Measurements from ENCODE around the gene PARK7.

Gene PARK7

DNA sequence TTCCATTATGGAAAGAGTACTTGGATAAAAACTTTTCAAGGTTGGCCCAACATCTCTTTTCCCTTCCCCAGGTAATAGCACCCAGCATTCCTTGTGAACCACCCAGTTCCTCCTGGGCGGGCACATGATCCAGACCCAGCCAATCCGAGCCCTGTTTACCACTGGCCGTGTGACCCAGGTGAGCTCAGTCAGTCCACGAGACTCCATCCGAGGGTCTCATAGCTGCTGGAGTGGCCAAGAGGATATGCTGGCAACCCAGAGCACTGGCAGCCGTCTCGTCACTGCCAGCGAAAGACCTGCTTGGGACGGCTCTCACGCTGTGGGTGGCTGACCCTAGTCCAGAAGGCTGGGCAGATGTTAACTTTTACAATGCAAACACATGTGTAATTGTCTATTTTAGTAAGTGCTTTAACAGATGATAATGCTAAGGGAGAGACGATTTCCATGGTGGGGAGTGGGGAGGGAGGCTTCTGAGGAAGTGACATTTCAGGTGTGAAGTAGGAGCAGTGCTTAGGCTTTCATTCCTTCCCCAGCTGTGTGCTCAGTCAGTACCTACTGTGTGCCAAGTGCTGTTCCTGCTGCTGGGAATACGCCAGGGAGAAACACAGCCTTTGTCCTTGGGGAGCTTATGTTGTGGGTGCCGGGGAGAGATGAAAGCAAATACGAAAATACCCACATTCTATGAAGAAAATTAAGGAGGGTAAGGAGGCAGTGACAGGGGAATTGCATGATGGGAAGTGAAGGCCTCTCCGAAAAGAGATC, 24.5 kb downstream of the PARK7 start:
- DNase-seq: no peak

DNA sequence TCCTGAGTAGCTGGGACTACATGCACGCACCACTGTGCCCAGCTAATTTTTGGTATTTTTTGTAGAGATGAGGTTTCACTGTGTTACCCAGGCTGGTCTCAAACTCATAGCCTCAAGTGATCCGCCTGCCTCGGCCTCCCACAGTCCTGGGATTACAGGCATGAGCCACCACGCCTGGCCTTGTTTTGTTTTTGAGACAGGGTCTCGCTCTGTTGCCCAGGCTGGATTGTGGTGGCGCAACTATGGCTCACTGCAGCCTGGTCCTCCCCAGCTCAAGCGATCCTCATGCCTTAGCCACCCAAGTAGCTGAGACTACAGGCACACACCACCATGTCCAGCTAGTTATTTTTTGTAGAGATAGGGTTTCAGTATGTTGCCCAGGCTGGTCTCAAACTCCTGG, 26.0 kb downstream of the PARK7 start:
- no peak for DNase-seq

GRCh38 chr1:7988576-7988975, 27.1 kb downstream of the PARK7 start:
- DNase-seq: no peak

- no peak for DNase-seq
Observed at GRCh38 chr1:7989762-7990428, 28.4 kb downstream of the PARK7 start.

- no peak for DNase-seq
Observed at GRCh38 chr1:7991504-7992440, 30.3 kb downstream of the PARK7 start.

DNA sequence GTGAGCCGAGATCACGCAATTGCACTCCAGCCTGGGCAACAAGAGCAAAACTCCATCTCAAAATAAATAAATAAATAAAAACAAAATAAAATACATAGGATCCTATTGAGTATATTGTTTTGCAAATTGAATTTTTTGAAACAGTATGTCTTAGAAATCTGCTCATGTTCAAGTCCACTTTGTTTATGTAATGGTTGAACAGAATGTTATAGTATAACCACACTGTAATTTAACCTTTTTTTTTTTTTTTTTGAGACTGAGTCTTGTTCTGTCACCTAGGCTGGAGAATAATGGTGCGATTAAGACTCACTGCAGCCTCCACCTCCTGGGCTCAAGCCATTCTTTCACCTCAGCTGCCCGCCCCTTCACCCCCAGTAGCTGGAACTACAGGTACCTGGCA, 31.4 kb downstream of the PARK7 start:
- no peak for DNase-seq

DNA sequence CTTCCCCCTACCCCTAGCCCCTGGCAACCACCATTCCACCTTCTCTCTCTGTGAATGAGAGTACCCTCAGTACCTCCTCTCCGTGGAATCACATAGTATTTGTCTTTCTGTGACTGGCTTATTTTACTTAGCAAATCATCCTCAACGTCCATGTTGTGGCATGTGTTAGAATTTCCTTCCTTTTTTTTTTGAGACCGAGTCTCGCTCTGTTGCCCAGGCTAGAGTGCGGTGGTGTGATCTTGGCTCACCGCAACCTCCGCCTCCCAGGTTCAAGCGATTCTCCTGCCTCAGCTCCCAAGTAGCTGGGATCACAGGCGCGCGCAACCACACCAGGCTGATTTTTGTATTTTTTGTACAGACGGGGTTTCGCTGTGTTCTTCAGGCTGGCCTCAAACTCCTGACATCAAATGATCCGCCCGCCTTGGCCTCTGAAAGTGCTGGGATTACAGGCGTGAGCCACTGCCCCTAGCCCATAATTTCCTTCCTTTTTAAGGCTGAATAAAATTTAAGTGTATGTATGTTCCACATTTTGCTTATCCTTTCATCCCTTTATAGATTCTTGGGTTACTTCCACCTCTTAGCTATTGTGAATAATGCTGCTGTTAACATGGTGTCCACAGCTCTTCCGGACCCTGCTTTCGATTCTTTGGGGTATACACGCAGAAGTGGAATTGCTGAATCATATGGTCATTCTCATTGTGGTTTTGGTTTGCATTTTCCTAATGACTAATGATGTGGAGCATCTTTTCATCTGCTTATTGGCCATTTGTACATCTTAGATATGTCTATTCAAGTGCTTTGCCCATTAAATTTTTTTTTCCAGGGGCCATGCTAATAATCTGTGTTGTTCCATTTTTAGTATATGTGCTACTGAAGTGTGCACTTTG, 32.3 kb downstream of the PARK7 start:
- no peak for DNase-seq

GRCh38 chr1:7994827-7995226, 33.3 kb downstream of the PARK7 start:
- no peak for DNase-seq

DNA sequence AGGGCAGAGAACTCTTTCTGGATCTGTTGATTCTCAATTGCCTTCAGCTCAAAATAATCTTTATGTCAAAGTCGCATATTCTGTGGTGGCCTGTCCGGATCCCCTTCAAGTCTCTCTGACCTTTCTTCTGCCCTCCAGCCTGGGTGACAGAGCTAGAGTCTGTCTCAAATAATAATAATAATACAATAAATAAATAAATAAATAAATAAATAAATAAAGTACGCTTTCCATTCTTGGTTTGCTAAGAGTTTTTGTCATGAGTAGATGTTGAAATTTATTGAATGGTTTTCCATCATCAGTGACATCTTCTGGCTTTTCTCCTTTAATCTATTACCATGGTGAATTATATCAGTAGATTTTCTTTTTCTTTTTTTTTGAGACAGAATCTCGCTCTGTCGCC, 33.9 kb downstream of the PARK7 start:
- DNase-seq: no peak

DNA sequence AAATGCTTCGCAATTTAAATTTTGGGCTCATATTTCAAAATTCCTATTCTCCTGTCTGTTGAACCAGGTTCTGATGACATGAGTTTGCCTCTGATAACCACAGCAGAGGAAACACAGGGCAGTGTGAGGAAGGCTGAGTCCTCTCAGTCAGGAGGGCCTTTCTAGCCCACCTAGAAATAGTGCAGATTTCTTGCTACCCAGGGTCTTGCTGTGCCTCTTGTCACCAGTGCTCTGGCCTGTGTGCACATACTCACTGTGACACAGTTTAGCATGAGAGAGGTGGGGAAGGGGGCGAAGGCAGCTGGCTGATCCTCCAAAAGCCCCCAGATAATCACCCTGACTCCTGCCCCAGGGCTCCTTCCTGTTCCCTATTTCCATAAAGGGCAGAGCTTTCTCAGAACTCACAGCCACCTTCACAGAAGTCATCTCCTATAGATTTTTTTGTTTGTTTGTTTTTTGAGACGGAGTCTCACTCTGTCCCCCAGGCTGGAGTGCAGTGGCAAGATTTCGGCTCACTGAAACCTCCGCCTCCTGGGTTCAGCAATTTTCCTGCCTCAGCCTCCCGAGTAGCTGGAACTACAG, 40.9 kb downstream of the PARK7 start:
- no peak for DNase-seq

DNA sequence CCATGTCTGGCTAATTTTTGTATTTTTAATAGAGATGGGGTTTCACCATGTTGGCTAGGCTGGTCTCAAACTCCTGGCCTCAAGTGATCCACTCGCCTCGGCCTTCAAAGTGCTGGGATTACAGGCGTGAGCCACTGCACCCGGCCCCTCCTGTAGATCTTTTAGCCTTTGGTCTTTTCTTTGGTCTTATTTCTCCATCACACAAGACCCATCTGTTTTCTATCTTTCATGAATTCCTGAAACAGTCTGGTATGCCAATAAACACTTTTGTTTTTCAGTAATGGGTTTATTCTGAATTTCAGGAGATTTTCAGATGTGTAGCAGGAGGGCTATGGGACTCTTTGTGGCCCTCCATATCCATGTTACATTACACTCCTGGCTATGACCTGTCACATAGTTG, 41.4 kb downstream of the PARK7 start:
- no peak for DNase-seq

GRCh38 chr1:8003438-8004112, 42.1 kb downstream of the PARK7 start:
- DNase-seq: no peak

DNA sequence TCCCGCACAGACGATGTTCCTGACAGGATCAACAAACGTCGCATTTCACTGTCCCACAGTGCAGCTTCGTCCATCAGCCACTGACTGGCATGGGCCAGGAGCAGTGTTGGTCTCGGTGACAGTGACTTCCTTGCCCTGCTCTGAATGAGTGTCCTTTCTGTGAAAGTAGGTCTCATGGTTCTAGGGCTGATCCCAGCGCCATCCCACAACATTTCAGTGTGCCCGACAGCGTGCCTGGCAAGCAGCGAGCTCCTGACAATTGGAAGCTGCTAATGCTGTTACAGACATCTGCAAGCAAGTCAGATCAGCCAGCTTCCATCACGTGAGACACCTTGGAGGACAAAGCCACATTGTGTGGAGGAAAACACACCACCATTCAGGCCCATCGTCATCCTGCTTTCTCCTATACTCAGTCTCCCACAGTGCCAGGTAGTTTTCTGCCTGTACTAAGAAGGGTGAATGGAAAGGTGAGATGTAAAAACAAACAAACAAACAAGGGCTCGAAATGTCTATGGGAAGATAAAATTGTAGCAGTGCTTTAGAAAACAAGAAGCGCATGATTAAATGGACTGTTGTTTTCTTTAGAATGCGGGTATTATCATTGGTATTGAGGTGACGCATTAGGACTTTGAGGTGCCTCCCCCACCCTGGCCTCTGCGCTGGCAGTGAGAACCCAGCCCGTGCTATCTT, 42.7 kb downstream of the PARK7 start:
- no peak for DNase-seq

DNA sequence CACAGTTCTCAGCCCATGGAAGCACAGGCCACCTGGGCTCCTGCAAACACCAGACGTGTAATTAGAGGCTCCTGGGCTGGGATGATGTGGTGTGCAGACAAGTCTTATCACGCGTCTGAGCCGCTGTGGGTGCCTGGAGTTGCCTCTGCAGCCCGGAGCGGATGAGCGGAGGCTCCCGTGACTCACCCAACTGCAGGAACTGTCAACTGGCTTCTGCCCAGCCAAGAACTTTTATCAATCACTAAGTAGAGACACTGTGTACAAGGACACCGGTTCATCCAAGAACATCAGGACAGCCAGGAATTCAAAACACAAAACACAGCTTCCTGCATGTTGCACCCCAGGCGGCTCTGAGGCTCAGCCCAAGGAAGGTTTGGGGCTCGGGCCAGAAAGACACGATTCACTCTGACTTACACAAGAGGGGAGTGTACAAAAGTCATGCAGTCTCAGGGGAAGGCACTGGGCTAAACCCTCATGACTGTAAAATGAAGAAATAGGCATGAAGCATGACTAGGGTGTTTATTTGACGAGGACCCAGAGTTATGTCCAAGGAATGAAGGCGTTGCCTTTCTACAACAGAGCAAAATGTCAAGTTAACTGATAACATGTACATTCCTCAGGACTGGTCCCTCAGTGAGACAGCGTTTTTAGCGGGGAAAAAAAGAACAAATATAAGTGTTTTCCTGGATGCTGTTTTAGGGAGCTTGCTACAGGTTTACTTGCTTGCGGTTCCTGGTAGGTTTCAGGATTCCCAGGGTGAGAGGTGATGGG, 43.5 kb downstream of the PARK7 start:
- peak in 1 of 2 donors; percentile 10 for DNase-seq

DNA sequence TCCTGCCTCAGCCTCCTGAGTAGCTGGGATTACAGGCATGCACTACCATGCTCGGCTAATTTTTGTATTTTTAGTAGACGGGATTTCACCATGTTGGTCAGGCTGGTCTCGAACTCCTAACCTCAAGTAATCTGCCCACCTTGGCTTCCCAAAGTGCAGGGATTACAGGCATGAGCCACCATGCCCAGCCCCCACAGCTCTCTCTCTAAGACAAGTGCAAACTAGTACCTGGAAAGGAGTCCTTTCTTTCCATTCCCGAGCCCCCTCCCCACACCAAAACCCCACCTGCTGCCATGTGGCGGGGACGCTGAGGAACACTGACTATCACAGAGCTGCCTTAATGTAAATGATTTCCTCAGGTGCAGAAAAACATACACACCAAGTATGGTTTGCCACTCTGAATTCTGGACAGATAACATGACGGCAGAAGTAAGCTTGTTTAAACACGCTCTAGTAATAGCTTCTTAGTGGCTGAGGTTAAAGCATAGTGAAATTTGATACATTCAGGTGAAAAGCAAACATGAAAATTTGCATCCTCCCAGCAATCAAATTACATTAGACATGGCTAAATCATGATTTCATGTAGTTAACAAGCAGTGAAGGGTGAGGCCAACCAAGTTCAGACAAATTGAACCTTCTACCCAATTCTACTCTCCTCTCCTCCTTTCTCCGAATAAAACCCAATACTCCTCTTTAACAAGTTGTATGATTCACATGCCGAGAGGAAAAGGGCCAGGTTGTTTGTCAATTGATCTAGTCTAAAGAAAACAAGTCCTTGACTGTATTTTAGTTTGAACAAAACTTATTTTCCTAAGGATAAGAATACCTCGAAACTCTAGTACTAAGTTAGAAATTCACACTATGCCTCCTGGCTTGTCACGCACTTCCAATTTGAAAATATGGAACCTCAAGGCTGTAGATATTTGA, 44.8 kb downstream of the PARK7 start:
- DNase-seq: no peak

DNA sequence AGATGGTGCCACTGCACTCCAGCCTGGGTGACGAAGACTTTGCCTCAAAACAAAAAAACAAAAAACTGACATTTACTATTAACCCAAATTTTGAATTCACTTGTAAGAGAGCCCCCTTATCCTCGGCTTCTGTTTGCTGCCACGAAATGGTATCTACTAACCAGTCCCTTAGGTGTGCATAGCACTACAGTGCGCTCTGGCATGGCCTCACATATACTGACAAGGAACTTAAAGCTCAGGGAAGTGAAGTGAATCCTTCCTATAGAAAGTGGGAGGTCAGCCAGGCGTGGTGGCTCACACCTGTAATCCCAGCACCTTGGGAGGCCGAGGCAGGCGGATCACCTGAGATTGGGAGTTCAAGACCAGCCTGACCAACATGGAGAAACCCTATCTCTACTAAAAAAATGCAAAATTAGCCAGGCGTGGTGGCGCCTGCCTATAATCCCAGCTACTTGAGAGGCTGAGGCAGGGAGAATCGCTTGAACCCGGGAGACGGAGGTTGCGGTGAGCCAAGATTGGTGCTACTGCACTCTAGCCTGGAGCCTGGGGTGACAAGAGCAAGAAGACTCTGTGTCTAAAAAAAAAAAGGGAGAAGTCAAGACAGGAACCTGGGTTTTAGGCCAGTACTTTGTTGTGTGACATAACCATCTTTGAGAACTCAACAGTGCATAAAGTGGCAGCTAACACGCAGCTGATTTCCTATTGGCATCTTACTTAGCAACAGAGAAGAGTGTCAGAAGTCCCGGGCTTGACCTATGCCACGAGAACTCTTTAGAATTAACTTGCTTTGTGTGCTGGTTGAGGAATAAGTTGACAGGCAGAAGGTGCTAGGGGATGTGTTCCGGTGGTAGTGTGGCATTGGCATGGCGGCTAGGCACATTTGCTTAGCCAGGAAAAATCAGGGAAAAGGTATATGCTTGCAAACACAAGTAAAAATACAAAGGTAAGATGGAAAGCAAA, 47.8 kb downstream of the PARK7 start:
- no peak for DNase-seq

DNA sequence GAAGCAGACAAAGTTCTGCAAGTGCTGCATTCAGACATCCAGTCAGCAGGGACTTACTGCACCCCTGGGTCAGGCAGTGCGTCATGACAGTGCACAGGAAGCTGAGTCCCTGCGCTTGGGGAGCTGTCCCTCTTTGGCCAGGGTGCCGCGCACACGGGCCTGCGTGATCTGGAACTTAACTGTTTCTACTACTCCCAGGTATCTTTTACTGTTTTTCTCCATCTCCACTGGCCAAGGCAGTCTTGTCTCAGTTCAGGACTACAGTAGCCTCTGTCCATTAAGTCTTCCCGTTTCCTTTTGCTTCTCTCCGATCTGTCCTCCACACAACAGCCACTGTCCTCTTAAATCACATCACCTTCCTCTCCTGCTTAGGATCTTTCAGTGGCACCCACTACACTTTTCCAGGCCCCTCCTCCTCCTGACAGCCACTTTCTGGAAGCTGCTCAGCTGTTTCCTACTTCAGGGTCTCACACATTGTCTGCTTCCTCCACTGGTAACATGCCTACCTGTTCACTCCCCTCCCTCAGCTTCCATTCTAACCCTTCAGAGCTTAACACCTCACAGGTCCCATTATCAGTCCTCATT, 48.7 kb downstream of the PARK7 start:
- DNase-seq: no peak
